Mammary epithelial cell (primary cell): ENCODE measurements around the gene ZNF557.

ENCODE experiments used
- CTCF ChIP-seq, 2 donors: IDR thresholded peaks in 1 of 2; conservative IDR thresholded peaks in 1 of 2; 2 replicates each; pipeline ENCODE4 v1.5.1; 2011 to 2012; ENCODE audit warnings: inconsistent platforms in 2 of 2, low read length in 2 of 2, mild to moderate bottlenecking in 2 of 2, control low read depth in 1 of 2, low read depth in 1 of 2; ENCODE audit not compliant: insufficient read depth in 1 of 2; ENCODE audit errors: extremely low read depth in 1 of 2
- EZH2 ChIP-seq: IDR thresholded peaks from 2 replicates; pipeline ENCODE4 v1.6.1; 2012; ENCODE audit warnings: low read length, inconsistent platforms, borderline replicate concordance

DNA sequence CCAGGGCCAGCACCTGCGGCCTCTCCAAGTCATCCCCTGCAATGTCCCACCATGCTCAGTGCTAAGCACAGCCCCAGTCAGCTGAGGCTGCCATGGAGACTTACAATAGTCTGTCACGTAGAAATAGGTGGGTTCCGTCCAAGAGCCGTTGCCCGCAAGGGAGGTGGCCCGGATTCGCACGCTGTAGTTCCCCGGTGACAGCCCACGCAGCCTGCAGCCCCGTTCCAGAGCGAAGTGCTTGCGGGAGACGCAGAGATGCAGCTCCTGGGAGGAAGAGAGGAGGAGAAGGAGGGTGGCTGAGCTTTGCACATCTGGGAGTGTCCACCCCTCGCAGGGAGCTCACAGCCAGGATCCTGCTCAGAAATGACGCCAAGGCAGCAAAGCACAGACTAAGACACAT, 62.6 kb downstream of the ZNF557 start:
- no peak for TF ChIP-seq CTCF (conservative IDR thresholded peaks at IDR 0.05 in 1 of 2, IDR thresholded peaks at IDR 0.05 in 1 of 2; ENCODE audit: extremely low read depth in 1 of 2, insufficient read depth in 1 of 2, low read depth in 1 of 2, low read length in 2 of 2)
- no peak for TF ChIP-seq EZH2
